ENCODE measurements around the gene PPP1R3F. TPM values are rescaled to one million over a fixed set of nuclear protein-coding genes. Genes with fewer than 3 reads are reported as not detected.
"Not testable (repeated sequence)": the region's sequence is repeated elsewhere in the genome, so short reads cannot be mapped to it uniquely, and the experiment has no call there.

The PPP1R3F gene
- total RNA-seq, 2 donors from 2014 or later: 1.9 to 2.8 TPM

DNA sequence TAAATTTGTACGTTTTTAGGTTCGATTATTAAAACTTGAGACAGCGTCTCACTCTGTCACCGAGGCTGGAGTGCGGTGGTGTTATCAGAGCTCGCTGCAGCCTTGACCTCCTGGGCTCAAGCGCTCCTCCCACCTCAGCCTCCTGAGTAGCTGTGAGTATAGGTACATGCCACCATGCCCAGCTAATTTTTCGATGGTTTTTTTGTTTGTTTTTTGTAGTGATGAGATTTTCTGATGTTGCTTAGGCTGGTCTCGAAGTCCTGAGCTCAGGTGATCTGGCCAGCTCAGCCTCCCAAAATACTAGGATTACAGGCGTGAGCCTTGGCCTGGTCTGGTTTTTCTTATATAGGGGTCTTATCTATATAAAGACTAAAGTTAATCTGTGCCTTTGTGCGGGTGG is 60.8 kb downstream of the PPP1R3F start:
- H3K27me3 ChIP-seq; H3K9me3 ChIP-seq; H3K36me3 ChIP-seq; H3K9ac ChIP-seq (ENCODE audit: low read depth in 2 of 2, low read length in 2 of 2); intact Hi-C loops (cut with DNase I); H3K4me1 ChIP-seq; H3K27ac ChIP-seq; DNase-seq; H3K4me3 ChIP-seq: not testable (repeated sequence)

GRCh38 chrX:49331282-49331681 is 61.7 kb downstream of the PPP1R3F start, which contains the start of gene GAGE13:
GAGE13 (plus strand) TSS chrX:49331582; CDS start chrX:49332738, 1,156 bp downstream.
- H3K27ac ChIP-seq; H3K27me3 ChIP-seq; H3K9ac ChIP-seq (ENCODE audit: low read depth in 2 of 2, low read length in 2 of 2); DNase-seq; H3K36me3 ChIP-seq; H3K4me1 ChIP-seq; intact Hi-C loops (cut with DNase I); H3K9me3 ChIP-seq; H3K4me3 ChIP-seq: not testable (repeated sequence)

DNA sequence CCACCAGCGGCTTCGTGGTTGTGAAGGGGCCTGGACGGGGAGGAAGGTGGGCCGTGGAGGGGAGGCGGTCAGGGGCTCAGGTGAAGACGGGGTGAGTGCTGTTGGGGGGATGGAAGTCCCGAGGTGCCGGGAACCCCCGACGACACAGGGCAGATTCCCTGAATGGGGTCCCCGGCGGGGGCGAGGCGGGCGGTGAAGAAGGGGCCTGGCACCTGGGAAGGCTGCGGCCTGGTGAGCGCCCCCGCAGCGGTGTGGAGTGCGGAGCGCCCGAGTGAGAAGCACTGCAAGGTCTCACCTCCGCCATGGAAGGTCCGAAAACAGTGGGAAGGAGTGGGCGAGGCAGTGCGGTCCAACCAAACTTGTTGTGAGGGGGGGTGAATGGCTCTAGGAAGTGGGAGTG is 62.2 kb downstream of the PPP1R3F start:
- H3K9me3 ChIP-seq; H3K27ac ChIP-seq; H3K4me3 ChIP-seq; H3K9ac ChIP-seq (ENCODE audit: low read depth in 2 of 2, low read length in 2 of 2); DNase-seq; H3K36me3 ChIP-seq; H3K4me1 ChIP-seq; intact Hi-C loops (cut with DNase I); H3K27me3 ChIP-seq: not testable (repeated sequence)

Other genes starting within 250 kb of the PPP1R3F start
- gene TFE3, start 226.4 kb upstream of the PPP1R3F start, total RNA-seq: 10 to 100 TPM; 22.4 to 28.5 TPM
- 10 to 100 TPM; 11.3 to 11.8 TPM for gene CCDC120, start 210.8 kb upstream of the PPP1R3F start, total RNA-seq
- gene PRAF2, start 195.8 kb upstream of the PPP1R3F start, total RNA-seq: 1 to 10 TPM; 7.0 to 9.9 TPM
- gene WDR45, start 189.9 kb upstream of the PPP1R3F start, total RNA-seq: 10 to 100 TPM; 40.6 to 46.9 TPM
- gene GPKOW, start 146.1 kb upstream of the PPP1R3F start, total RNA-seq: 10 to 100 TPM; 25.0 to 27.6 TPM
- 10 to 100 TPM in 1 of 2 donors, 1 to 10 TPM in 1; 4.3 to 14.7 TPM for gene MAGIX, start 107.0 kb upstream of the PPP1R3F start, total RNA-seq
- 100 to 1,000 TPM; 157 to 227 TPM for gene PLP2, start 97.9 kb upstream of the PPP1R3F start, total RNA-seq
- 10 to 100 TPM; 16.7 to 25.5 TPM for gene PRICKLE3, start 83.4 kb upstream of the PPP1R3F start, total RNA-seq
- 1 to 10 TPM; 6.4 to 7.4 TPM for gene SYP, start 69.6 kb upstream of the PPP1R3F start, total RNA-seq
- 1 to 10 TPM; 1.0 TPM for gene CACNA1F, start 36.5 kb upstream of the PPP1R3F start, total RNA-seq
- 10 to 100 TPM; 17.6 to 22.6 TPM for gene CCDC22, start 34.3 kb upstream of the PPP1R3F start, total RNA-seq
- gene FOXP3, start 5.1 kb upstream of the PPP1R3F start, total RNA-seq: under 1 TPM; 0.21 to 0.30 TPM
- gene GAGE10, start 33.9 kb downstream of the PPP1R3F start, total RNA-seq: not detected
- gene GAGE12J, start 52.2 kb downstream of the PPP1R3F start, total RNA-seq: not detected
- gene GAGE13, start 61.8 kb downstream of the PPP1R3F start, total RNA-seq: not detected